Measurements from ENCODE around the gene ODAPH. TPM values are rescaled to one million over a fixed set of nuclear protein-coding genes. Genes with fewer than 3 reads are reported as not detected.
"Not testable (repeated sequence)": the region's sequence is repeated elsewhere in the genome, so short reads cannot be mapped to it uniquely, and the experiment has no call there.

ODAPH gene
- total RNA-seq, 1 donor from 2014 or later = not detected

DNA sequence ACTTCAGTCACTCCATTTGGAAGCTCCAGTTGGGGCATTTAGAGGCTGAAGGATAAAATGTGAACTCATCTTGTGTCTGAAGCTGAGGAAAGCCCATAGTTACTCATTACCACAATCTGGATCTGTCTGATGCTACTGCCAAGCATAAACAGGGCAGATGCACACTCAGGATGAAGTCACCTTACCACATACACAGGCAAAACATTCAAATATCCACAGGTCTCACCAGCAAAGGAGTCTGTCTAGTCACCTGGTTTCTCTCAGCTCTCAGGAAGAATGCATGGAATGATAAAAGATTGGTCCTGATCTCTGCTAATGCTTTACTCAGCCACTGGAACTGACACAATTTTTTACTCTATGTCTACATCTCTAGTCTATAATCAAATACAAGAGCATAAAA, 13.0 kb upstream of the ODAPH start:
- no peak for DNase-seq (ENCODE audit: low spot score, unreplicated experiment)
- Mint-ChIP-seq H3K27me3 (no peaks in the 10 kb centered on the region), H3K4me1 (ENCODE audit: low read depth) (no peaks in the 10 kb centered on the region), H3K27ac (no peak overlapping the region), H3K36me3 (ENCODE audit: insufficient read depth) (peaks cover 6% of the 10 kb centered on the region), H3K4me3 (ENCODE audit: low read depth) (no peak overlapping the region), H3K9me3 (ENCODE audit: low read depth) (no peaks in the 10 kb centered on the region)
- TF ChIP-seq, protein P1, sequence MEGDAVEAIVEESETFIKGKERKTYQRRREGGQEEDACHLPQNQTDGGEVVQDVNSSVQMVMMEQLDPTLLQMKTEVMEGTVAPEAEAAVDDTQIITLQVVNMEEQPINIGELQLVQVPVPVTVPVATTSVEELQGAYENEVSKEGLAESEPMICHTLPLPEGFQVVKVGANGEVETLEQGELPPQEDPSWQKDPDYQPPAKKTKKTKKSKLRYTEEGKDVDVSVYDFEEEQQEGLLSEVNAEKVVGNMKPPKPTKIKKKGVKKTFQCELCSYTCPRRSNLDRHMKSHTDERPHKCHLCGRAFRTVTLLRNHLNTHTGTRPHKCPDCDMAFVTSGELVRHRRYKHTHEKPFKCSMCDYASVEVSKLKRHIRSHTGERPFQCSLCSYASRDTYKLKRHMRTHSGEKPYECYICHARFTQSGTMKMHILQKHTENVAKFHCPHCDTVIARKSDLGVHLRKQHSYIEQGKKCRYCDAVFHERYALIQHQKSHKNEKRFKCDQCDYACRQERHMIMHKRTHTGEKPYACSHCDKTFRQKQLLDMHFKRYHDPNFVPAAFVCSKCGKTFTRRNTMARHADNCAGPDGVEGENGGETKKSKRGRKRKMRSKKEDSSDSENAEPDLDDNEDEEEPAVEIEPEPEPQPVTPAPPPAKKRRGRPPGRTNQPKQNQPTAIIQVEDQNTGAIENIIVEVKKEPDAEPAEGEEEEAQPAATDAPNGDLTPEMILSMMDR (IDR thresholded peaks at IDR 0.05; ENCODE audit: unreplicated experiment) = no peak

DNA sequence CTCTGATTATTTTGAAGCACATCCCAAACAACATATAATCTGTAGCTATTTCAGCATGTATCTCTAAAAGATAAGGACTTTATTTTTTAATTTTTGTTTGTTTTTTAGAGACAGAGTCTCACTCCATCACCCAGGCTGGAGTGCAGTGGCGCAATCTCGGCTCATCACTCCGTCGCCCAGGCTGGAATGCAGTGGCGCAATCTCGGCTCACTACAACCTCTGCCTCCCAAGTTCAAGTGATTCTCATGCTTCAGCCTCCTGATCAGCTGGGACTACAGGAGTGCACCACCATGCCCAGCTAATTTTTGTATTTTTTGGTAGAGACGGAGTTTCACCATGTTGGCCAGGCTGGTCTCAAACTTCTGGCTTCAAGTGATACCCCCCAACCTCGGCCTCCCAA, 11.6 kb upstream of the ODAPH start:
- not testable (repeated sequence) for H3K27me3 Mint-ChIP-seq; H3K4me3 Mint-ChIP-seq (ENCODE audit: low read depth); H3K27ac Mint-ChIP-seq; DNase-seq (ENCODE audit: low spot score, unreplicated experiment); H3K9me3 Mint-ChIP-seq (ENCODE audit: low read depth); H3K4me1 Mint-ChIP-seq (ENCODE audit: low read depth); H3K36me3 Mint-ChIP-seq (ENCODE audit: insufficient read depth)

DNA sequence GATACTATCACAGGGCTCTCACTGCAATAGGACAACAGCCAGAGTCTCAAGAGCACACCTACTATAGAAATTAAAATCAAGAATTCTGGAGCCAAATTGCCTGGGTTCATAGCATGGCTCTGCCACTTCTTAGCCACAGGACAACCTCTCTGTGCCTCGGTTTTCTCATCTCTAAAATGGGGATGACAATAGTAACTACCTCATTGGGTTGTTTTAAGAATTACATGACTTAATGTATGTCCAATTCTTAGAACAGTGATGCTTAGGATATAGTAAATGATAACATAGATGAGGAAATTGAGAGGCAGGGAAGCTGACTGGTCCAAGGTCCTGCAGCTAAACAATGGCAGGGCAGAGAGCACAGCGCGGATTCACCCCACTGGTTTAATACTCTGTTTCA, 11.0 kb upstream of the ODAPH start:
- H3K9me3 Mint-ChIP-seq (ENCODE audit: low read depth) = peaks cover 4% of the 10 kb centered on the region
- no peaks in the 10 kb centered on the region for H3K27me3 Mint-ChIP-seq
- TF ChIP-seq, protein P1 (IDR thresholded peaks at IDR 0.05; ENCODE audit: unreplicated experiment) = no peak
- H3K27ac Mint-ChIP-seq = no peak overlapping the region
- DNase-seq (ENCODE audit: low spot score, unreplicated experiment) = no peak
- peaks cover 4% of the 10 kb centered on the region for H3K4me1 Mint-ChIP-seq (ENCODE audit: low read depth)
- H3K4me3 Mint-ChIP-seq (ENCODE audit: low read depth) = no peak overlapping the region
- H3K36me3 Mint-ChIP-seq (ENCODE audit: insufficient read depth) = peaks cover 7% of the 10 kb centered on the region

DNA sequence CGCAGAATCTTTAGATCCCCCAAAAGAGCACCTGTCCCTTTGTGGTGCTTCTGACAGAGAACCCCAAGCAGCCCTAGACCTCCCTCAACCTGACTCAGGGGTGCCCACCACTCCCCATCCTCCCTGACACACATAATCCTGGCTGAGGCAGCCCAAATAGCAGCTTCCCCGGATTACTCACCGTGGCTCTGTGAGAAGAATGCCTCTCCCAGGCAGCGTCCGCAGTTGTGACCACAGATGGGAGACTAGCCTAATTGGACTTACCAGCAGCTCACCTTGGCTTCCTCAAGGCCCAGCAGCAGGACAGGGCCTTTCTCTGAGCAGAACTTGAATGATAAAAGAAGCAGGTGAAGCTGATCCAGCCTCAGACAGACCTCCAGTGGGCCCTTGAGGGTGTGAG, 10.3 kb upstream of the ODAPH start:
- Mint-ChIP-seq H3K4me1 (ENCODE audit: low read depth) (peaks cover 4% of the 10 kb centered on the region), H3K27ac (no peak overlapping the region), H3K4me3 (ENCODE audit: low read depth) (no peak overlapping the region), H3K36me3 (ENCODE audit: insufficient read depth) (peaks cover 7% of the 10 kb centered on the region), H3K9me3 (ENCODE audit: low read depth) (peaks cover 4% of the 10 kb centered on the region), H3K27me3 (no peaks in the 10 kb centered on the region)
- TF ChIP-seq, protein P1 (IDR thresholded peaks at IDR 0.05; ENCODE audit: unreplicated experiment) = no peak
- DNase-seq (ENCODE audit: low spot score, unreplicated experiment) = no peak

DNA sequence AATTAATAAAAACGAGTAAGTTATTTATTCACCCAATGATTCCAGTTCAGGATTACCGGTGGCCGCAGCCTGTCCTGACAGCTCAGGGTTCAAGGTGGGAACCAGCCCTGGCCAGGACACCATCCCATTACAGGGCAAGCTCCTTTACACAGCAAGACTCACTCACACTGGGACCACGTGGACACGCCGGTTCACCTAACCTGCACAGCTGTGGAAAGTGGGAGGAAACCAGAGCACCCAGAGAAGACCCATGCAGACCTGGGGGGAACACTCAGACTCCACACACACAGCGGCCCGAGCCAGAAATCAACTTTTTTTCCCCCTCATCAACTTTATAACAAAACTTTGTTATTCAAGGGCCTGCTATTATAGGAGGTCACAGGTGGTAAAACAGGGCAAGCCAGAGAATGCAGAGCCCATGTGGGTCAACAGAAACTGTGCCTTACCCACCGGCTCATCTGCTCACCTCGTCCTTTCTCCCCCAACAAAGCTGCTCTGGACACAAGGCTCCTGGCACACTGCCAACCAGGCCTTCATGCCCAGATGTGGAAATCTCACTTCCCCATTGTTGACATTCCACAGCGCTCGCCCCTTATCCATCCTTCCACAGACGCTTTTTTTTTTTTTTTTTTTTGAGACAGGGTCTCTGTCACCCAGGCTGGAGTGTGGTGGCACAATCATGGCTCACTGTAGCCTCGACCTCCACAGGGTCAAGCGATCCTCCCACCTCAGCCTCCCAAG, 8.0 kb upstream of the ODAPH start:
- no peak overlapping the region for H3K4me3 Mint-ChIP-seq (ENCODE audit: low read depth)
- peaks cover 4% of the 10 kb centered on the region for H3K36me3 Mint-ChIP-seq (ENCODE audit: insufficient read depth)
- TF ChIP-seq, protein P1 (IDR thresholded peaks at IDR 0.05; ENCODE audit: unreplicated experiment) = no peak
- H3K9me3 Mint-ChIP-seq (ENCODE audit: low read depth) = peaks cover 4% of the 10 kb centered on the region
- no peak overlapping the region for H3K27ac Mint-ChIP-seq
- no peak for DNase-seq (ENCODE audit: low spot score, unreplicated experiment)
- no peaks in the 10 kb centered on the region for H3K27me3 Mint-ChIP-seq
- H3K4me1 Mint-ChIP-seq (ENCODE audit: low read depth) = peaks cover 4% of the 10 kb centered on the region

DNA sequence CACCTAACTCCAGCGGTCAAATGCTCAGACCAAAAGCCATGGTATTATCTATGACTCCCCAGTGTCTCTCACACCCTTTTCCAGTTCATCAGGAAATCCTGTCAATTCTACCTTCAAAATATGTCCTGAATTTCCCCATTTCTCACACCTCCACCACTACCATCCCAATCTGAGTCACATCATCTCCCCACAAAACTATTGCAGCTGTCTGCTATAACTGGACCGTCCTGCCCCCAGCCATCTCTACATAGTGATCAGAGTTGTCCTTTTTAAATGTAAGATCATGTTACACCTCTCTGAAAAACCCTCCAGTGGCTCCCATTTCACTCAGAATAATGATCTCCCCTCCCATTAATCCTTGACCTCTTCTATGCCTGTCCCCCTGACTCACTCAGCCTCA, 6.8 kb upstream of the ODAPH start:
- TF ChIP-seq, protein P1 (IDR thresholded peaks at IDR 0.05; ENCODE audit: unreplicated experiment) = no peak
- no peaks in the 10 kb centered on the region for H3K27me3 Mint-ChIP-seq
- no peak overlapping the region for H3K27ac Mint-ChIP-seq
- no peak overlapping the region for H3K4me3 Mint-ChIP-seq (ENCODE audit: low read depth)
- H3K36me3 Mint-ChIP-seq (ENCODE audit: insufficient read depth) = peaks cover 3% of the 10 kb centered on the region
- no peak for DNase-seq (ENCODE audit: low spot score, unreplicated experiment)
- peaks cover 4% of the 10 kb centered on the region for H3K9me3 Mint-ChIP-seq (ENCODE audit: low read depth)
- peaks cover 6% of the 10 kb centered on the region for H3K4me1 Mint-ChIP-seq (ENCODE audit: low read depth)

Measured in progenitor cell of endocrine pancreas (in vitro differentiated cells).